Chondrocyte (in vitro differentiated cells): ENCODE results near the gene SH3BP1. TPM values are rescaled to one million over a fixed set of nuclear protein-coding genes. Genes with fewer than 3 reads are reported as not detected.
A peak's percentile ranks its signal among the peaks of the same experiment; 100 is the strongest.
"Not testable (repeated sequence)": the region's sequence is repeated elsewhere in the genome, so short reads cannot be mapped to it uniquely, and the experiment has no call there.

ENCODE experiments used
- DNase-seq: peaks from one replicate; pipeline ENCODE4 v3.0.0; 2021; ENCODE audit warnings: mixed read lengths, low spot score
- H3K27ac Mint-ChIP-seq: one replicate; pipeline ENCODE4 v1.8.0; 2021; ENCODE audit warnings: mild to moderate bottlenecking, moderate library complexity, mixed read lengths; ENCODE audit not compliant: unreplicated experiment
- H3K27me3 Mint-ChIP-seq: 2 replicates; pipeline ENCODE4 v1.8.0; 2021; ENCODE audit warnings: low read depth, mixed read lengths
- H3K36me3 Mint-ChIP-seq: 2 replicates; pipeline ENCODE4 v1.8.0; 2021; ENCODE audit warnings: low read depth, mixed read lengths
- H3K4me1 Mint-ChIP-seq: 2 replicates; pipeline ENCODE4 v1.8.0; 2021; ENCODE audit warnings: low read depth, mild to moderate bottlenecking, mixed read lengths
- H3K4me3 Mint-ChIP-seq: one replicate; pipeline ENCODE4 v1.8.0; 2021; ENCODE audit warnings: mild to moderate bottlenecking, moderate library complexity, mixed read lengths; ENCODE audit not compliant: unreplicated experiment
- H3K9me3 Mint-ChIP-seq: 2 replicates; pipeline ENCODE4 v1.8.0; 2021; ENCODE audit warnings: low read depth, mixed read lengths
- total RNA-seq: library from RNA; stranded (reverse); gene quantifications from 3 replicates; pipeline ENCODE4 v1.2.1, GENCODE V29; 2021
- TF ChIP-seq, protein P1 (sequence below): fragments of 200-600 bp; sonication (generic); IDR thresholded peaks from 2 replicates; pipeline ENCODE4 v1.5.0; 2021; ENCODE audit warnings: antibody characterized with exemption, mild to moderate bottlenecking, moderate library complexity

SH3BP1 gene
- total RNA-seq, 1 donor from 2014 or later: 2.7 TPM

DNA sequence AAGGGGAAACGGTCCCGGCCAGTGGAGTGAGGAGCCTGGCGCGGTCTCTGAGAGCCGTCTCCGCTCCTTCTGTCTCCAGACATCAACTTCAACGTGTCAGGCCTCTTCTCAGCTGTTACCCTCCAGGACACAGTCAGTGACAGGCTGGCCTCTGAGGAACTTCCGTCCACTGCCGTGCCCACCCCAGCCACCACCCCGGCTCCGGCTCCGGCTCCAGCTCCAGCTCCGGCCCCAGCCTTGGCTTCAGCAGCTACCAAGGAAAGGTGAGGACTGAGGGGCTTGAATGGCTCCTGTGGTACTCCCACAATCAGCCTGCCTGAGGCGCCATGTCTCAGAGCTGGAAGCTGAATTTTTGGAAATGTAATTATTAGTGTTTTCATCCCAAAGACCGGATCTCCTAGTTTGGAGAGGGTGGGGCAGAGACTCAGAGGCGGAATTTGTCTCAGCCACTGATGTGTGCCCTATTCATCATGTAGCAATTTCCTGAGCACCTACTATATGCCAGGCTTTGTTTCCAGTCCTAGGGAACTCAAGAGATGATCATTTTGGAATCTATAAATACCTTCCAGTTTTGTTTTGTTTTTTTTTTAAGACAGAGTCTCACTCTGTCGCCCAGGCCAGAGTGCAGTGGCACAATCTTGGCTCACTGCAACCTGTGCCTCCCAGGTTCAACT lies 11.1 kb downstream of the SH3BP1 start:
- H3K4me1 Mint-ChIP-seq: no peaks in the 10 kb centered on the region
- no peak overlapping the region for H3K4me3 Mint-ChIP-seq
- TF ChIP-seq, protein P1, sequence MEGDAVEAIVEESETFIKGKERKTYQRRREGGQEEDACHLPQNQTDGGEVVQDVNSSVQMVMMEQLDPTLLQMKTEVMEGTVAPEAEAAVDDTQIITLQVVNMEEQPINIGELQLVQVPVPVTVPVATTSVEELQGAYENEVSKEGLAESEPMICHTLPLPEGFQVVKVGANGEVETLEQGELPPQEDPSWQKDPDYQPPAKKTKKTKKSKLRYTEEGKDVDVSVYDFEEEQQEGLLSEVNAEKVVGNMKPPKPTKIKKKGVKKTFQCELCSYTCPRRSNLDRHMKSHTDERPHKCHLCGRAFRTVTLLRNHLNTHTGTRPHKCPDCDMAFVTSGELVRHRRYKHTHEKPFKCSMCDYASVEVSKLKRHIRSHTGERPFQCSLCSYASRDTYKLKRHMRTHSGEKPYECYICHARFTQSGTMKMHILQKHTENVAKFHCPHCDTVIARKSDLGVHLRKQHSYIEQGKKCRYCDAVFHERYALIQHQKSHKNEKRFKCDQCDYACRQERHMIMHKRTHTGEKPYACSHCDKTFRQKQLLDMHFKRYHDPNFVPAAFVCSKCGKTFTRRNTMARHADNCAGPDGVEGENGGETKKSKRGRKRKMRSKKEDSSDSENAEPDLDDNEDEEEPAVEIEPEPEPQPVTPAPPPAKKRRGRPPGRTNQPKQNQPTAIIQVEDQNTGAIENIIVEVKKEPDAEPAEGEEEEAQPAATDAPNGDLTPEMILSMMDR: no peak

DNA sequence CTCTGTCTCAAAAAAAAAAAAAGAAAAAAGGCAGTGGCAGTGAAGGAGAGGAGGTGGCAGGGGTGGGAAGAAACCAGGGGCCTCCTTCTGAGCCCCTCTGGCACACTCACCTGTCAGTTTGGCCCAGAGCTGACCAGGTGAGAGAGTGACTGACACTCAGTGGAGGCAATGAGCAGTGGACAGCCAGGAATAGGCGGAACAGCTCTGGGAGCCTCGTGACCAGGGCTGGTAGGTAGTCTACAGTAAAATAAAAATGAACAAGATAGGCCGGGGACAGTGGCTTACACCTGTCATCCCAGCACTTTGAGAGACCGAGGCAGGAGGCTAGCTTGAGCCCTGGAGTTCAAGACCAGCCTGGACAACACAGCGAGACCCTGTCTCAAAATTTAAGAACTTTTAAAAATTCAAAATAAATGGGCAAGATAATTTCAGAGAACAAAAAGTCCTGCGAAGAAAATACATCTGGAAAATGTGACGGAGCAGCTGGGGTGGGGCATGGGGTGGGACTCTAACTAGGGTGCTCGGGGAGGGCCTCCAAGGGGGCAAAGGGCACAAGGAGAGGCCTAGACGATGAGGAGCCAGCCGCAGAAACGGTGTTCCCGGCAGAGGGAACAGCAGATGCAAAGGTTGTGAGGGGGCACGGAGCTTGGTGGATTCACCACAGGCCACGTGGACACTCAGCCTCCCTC lies 15.2 kb downstream of the SH3BP1 start:
- DNase-seq: no peak
- H3K9me3 Mint-ChIP-seq: no peaks in the 10 kb centered on the region
- H3K4me3 Mint-ChIP-seq: no peak overlapping the region
- TF ChIP-seq, protein P1: no peak
- H3K27me3 Mint-ChIP-seq: no peaks in the 10 kb centered on the region
- H3K27ac Mint-ChIP-seq: no peak overlapping the region
- peaks cover 14% of the 10 kb centered on the region for H3K4me1 Mint-ChIP-seq
- H3K36me3 Mint-ChIP-seq: no peaks in the 10 kb centered on the region

More for the DNA sequence above, 11.1 kb downstream of the SH3BP1 start:
- DNase-seq: no peak
- H3K9me3 Mint-ChIP-seq: no peaks in the 10 kb centered on the region
- no peak overlapping the region for H3K27ac Mint-ChIP-seq
- no peaks in the 10 kb centered on the region for H3K36me3 Mint-ChIP-seq
- H3K27me3 Mint-ChIP-seq: no peaks in the 10 kb centered on the region

DNA sequence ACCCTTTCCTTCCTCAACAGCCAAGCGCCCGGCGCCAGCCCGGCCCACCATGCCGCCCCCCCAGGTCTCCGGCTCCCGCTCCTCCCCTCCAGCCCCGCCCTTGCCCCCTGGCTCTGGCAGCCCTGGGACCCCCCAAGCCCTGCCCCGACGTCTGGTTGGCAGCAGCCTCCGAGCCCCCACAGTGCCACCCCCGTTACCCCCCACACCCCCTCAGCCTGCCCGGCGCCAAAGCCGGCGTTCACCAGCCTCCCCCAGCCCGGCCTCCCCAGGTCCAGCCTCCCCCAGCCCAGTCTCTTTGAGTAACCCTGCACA lies 15.7 kb downstream of the SH3BP1 start:
- DNase-seq: no peak
- peaks cover 19% of the 10 kb centered on the region for H3K4me1 Mint-ChIP-seq
- no peak overlapping the region for H3K27ac Mint-ChIP-seq
- no peaks in the 10 kb centered on the region for H3K9me3 Mint-ChIP-seq
- no peaks in the 10 kb centered on the region for H3K36me3 Mint-ChIP-seq
- H3K27me3 Mint-ChIP-seq: no peaks in the 10 kb centered on the region
- TF ChIP-seq, protein P1: no peak
- no peak overlapping the region for H3K4me3 Mint-ChIP-seq

DNA sequence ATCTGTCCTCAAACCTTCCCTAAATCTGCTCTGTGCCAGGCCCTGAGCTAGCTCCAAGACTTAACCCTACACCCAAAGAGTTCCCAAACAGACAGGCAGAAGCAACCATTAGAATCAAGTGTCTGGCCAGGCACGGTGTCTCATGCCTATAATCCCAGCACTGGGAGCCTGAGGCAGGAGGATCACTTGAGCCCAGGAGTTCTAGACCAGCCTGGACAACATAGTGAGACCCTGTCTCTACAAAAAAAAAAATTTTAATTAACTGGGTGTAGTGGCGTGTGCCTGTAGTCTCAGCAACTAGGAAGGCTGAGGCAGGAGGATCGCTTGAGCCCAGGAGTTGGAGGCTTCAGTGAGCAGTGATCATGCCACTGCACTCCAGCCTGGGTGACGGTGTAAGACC lies 17.1 kb downstream of the SH3BP1 start:
- H3K27me3 Mint-ChIP-seq, H3K4me3 Mint-ChIP-seq, H3K27ac Mint-ChIP-seq: not testable (repeated sequence)

DNA sequence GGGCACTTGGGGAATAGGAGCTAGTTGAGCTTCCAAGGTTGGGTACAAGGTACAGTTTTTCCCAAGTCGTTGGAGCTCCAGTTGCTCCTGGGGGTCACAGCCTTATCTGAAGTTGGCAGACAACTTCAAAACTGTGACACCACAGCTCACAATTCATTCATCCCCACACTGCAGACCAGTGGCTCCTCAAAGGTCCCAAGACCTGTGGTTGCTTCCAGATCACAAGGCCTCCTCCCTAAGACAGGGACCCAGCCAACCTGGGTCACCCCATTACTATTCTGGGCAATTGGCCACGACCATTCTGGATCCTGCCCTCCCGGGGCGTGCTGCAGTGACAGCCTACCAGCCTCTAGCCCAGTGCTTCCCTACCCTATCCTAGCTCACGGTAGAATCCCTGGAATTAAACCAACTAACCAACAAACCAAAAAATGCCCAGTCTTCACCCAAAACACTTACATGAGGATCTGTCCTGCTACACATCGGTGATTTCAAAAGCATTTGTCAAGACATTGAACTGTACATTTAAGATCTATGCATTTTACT lies 18.2 kb downstream of the SH3BP1 start:
- Mint-ChIP-seq H3K4me3 (peak overlapping the region; percentile 81), H3K36me3 (no peaks in the 10 kb centered on the region), H3K4me1 (peaks cover 40% of the 10 kb centered on the region), H3K9me3 (no peaks in the 10 kb centered on the region), H3K27ac (peak overlapping the region; percentile 96), H3K27me3 (no peaks in the 10 kb centered on the region)
- TF ChIP-seq, protein P1: no peak
- DNase-seq: no peak

More for the DNA sequence above, 17.1 kb downstream of the SH3BP1 start:
- H3K9me3 Mint-ChIP-seq, DNase-seq, H3K36me3 Mint-ChIP-seq: not testable (repeated sequence)
- H3K4me1 Mint-ChIP-seq: peaks cover 33% of the 10 kb centered on the region
